IMR-90 (cell line): ENCODE data around the gene SDC4.

ENCODE experiments used
- CTCF ChIP-seq: conservative IDR thresholded peaks from 2 replicates; pipeline ENCODE4 v1.5.1; 2012; ENCODE audit warnings: mild to moderate bottlenecking, low read depth, low read length, improper control_type of control experiment
- NFE2L2 ChIP-seq: fragments of 150-350 bp; IDR thresholded peaks from 2 replicates; pipeline ENCODE4 v1.6.1; 2016; ENCODE audit warnings: low read depth, mild to moderate bottlenecking, low read length
- SMC3 ChIP-seq: fragments of 150-350 bp; IDR thresholded peaks from 2 replicates; pipeline ENCODE4 v1.6.1; 2016; ENCODE audit warnings: low read depth, mild to moderate bottlenecking, antibody characterized with exemption, low read length, moderate library complexity

- TF ChIP-seq CTCF: peak; percentile 80
- TF ChIP-seq SMC3: peak; percentile 85
- no peak for TF ChIP-seq NFE2L2
Measured at GRCh38 chr20:45373353-45374100, 25.3 kb upstream of the SDC4 start.
